GM12892 (cell line): ENCODE results near the gene TLE5.

Source experiments
- POLR2A ChIP-seq: IDR thresholded peaks from 2 replicates; pipeline ENCODE4 v1.6.1; 2011; ENCODE audit warnings: low read depth, low read length, control low read depth
- POLR2AphosphoS5 ChIP-seq: IDR thresholded peaks from 2 replicates; pipeline ENCODE4 v1.6.1; 2011; ENCODE audit warnings: low read depth, low read length, control low read depth
- TAF1 ChIP-seq: IDR thresholded peaks from 2 replicates; pipeline ENCODE4 v1.6.1; 2011; ENCODE audit warnings: low read depth, mild to moderate bottlenecking, control low read depth, low read length, borderline replicate concordance

DNA sequence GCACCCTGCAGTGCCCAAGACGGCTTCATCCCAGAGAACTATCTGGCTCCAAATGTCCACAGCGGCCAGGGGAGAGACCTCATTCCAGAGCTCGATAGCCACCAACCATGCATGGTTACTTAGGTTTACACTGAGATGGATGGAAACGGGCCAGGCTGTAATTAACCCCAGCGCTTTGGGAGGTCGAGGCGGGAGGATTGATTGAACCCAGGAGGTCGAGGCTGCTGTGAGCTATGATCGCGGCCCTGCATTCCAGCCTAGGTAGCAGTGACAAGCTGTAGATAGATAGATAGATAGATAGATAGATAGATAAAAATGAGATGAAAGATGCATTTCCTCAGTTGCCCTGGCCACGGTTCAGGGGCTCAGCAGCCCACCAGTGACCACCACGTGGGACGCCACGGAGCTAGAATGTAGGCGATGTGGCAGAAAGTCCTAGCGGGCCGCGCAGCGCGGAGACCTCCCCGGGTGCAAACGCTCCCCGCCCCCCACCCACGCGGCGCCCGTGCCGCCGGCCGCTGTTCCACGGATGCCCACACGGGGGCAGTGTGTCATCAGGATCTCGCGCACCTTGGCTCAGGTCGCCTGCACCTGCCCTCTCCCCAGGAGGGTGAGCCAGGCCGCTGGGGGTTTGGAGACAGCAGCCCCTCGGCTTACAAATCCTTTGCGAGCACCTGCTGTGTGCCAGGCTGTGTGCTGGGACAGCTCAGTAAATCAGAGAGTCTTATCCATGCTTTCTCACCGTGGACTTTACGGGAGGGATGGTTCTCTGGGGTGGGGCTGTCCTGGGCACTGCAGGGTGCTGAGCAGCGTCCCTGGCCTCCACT is 13.5 kb upstream of the TLE5 start:
- TF ChIP-seq POLR2A (no peak), TAF1 (no peak), POLR2AphosphoS5 (no peak)
